Mesenchymal stem cell (in vitro differentiated cells and primary cell): ENCODE measurements around the gene PRSS33.

Experiments used
- DNase-seq: peaks from one replicate; pipeline ENCODE4 v3.0.0-alpha.2; 2013
- H2AFZ ChIP-seq: one replicate; pipeline ENCODE4 v1.6.1; 2013; ENCODE audit warnings: low read depth, mild to moderate bottlenecking, control low read depth, inconsistent platforms, low read length, moderate library complexity
- H2AK5ac ChIP-seq: 2 replicates; pipeline ENCODE4 v1.6.1; 2013; ENCODE audit warnings: low read length, moderate library complexity, mild to moderate bottlenecking, inconsistent platforms; ENCODE audit not compliant: severe bottlenecking
- H2BK120ac ChIP-seq: one replicate; pipeline ENCODE4 v1.6.1; 2013; ENCODE audit warnings: low read depth, mild to moderate bottlenecking, inconsistent platforms, low read length, moderate library complexity
- H2BK12ac ChIP-seq, 2 experiments: one replicate each; pipeline ENCODE4 v1.6.1; 2013; ENCODE audit warnings: inconsistent platforms in 2 of 2, low read length in 2 of 2, mild to moderate bottlenecking in 2 of 2, moderate library complexity in 2 of 2, control low read depth in 1 of 2
- H2BK15ac ChIP-seq: one replicate; pipeline ENCODE4 v1.6.1; 2013; ENCODE audit warnings: mild to moderate bottlenecking, low read depth, inconsistent platforms; ENCODE audit not compliant: poor library complexity, severe bottlenecking
- H2BK5ac ChIP-seq: 2 replicates; pipeline ENCODE4 v1.6.1; 2013; ENCODE audit warnings: low read depth, mild to moderate bottlenecking, low read length, control low read depth, inconsistent platforms; ENCODE audit not compliant: poor library complexity, severe bottlenecking
- H3K14ac ChIP-seq, 2 experiments: one replicate each; pipeline ENCODE4 v1.6.1; 2013; ENCODE audit warnings: inconsistent platforms in 2 of 2, low read length in 2 of 2, control low read depth in 1 of 2, mild to moderate bottlenecking in 1 of 2, moderate library complexity in 1 of 2
- H3K18ac ChIP-seq, 2 experiments: one replicate each; pipeline ENCODE4 v1.6.1; 2013; ENCODE audit warnings: inconsistent platforms in 2 of 2, low read length in 2 of 2, control low read depth in 1 of 2, low read depth in 1 of 2, mild to moderate bottlenecking in 1 of 2
- H3K23ac ChIP-seq, 2 experiments: one replicate each; pipeline ENCODE4 v1.6.1; 2013; ENCODE audit warnings: inconsistent platforms in 2 of 2, low read length in 2 of 2, mild to moderate bottlenecking in 2 of 2, moderate library complexity in 2 of 2, control low read depth in 1 of 2
- H3K27ac ChIP-seq: 2 replicates; pipeline ENCODE4 v1.5.1; 2013; ENCODE audit warnings: mild to moderate bottlenecking, moderate library complexity, low read length, control low read depth, inconsistent platforms; ENCODE audit not compliant: poor library complexity, severe bottlenecking
- H3K27me3 ChIP-seq, 2 experiments: 2 replicates each; pipeline versions ENCODE4 v1.6.1 to v1.7.0; 2013; ENCODE audit warnings: low read length in 2 of 2, mild to moderate bottlenecking in 2 of 2, moderate library complexity in 2 of 2, control low read depth in 1 of 2, inconsistent platforms in 1 of 2; ENCODE audit not compliant: control insufficient read depth in 1 of 2, insufficient read depth in 1 of 2
- H3K36me3 ChIP-seq, 2 experiments: 2 replicates each; pipeline versions ENCODE4 v1.6.1 to v1.7.0; 2013; ENCODE audit warnings: low read length in 2 of 2, control low read depth in 1 of 2, inconsistent platforms in 1 of 2, low read depth in 1 of 2, mild to moderate bottlenecking in 1 of 2; ENCODE audit not compliant: insufficient read depth in 2 of 2, control insufficient read depth in 1 of 2
- H3K4ac ChIP-seq, 2 experiments: one replicate each; pipeline ENCODE4 v1.6.1; 2013; ENCODE audit warnings: inconsistent platforms in 2 of 2, low read length in 2 of 2, mild to moderate bottlenecking in 2 of 2, moderate library complexity in 2 of 2, control low read depth in 1 of 2, low read depth in 1 of 2
- H3K4me1 ChIP-seq: 2 replicates; pipeline ENCODE4 v1.6.1; 2013; ENCODE audit warnings: low read depth, low read length, control low read depth; ENCODE audit not compliant: control insufficient read depth, insufficient read depth
- H3K4me2 ChIP-seq: 2 replicates; pipeline ENCODE4 v1.6.1; 2013; ENCODE audit warnings: low read length, mild to moderate bottlenecking, inconsistent platforms; ENCODE audit not compliant: poor library complexity, severe bottlenecking
- H3K4me3 ChIP-seq, 2 experiments: 2 replicates each; pipeline versions ENCODE4 v1.5.1 to v1.7.0; 2013; ENCODE audit warnings: low read length in 2 of 2, mild to moderate bottlenecking in 2 of 2, control low read depth in 1 of 2, low read depth in 1 of 2; ENCODE audit not compliant: insufficient read depth in 1 of 2
- H3K79me1 ChIP-seq: replicated peaks from 2 replicates; pipeline ENCODE4 v1.6.1; 2013; ENCODE audit warnings: mild to moderate bottlenecking, control low read depth, low read length, inconsistent platforms; ENCODE audit not compliant: poor library complexity, severe bottlenecking
- H3K9ac ChIP-seq: 2 replicates; pipeline ENCODE4 v1.7.0; 2013; ENCODE audit warnings: mild to moderate bottlenecking, low read length, moderate library complexity
- H3K9me3 ChIP-seq: 2 replicates; pipeline ENCODE4 v1.7.0; 2013; ENCODE audit warnings: mild to moderate bottlenecking, low read length; ENCODE audit not compliant: control insufficient read depth
- H4K8ac ChIP-seq: one replicate; pipeline ENCODE4 v1.6.1; 2013; ENCODE audit warnings: inconsistent platforms, mild to moderate bottlenecking, low read length, moderate library complexity
- H4K91ac ChIP-seq: one replicate; pipeline ENCODE4 v1.6.1; 2013; ENCODE audit warnings: mild to moderate bottlenecking, low read length, inconsistent platforms
- WGBS: methylation state at CpG from one replicate; pipeline ENCODE4 v1.1.7; 2013; ENCODE audit warnings: mixed read lengths; 5-methylcytosine and 5-hydroxymethylcytosine counted together

The PRSS33 gene

GRCh38 chr16:2820836-2821486 lies 33.6 kb upstream of the PRSS33 start:
- H4K91ac ChIP-seq, result no peak overlapping the region
- no peak overlapping the region for H2BK12ac ChIP-seq
- H3K36me3 ChIP-seq, result peaks cover 0 to 2% of the 10 kb centered on the region in 2 experiments
- DNase-seq, result no peak
- no peak overlapping the region for H2AFZ ChIP-seq
- H2AK5ac ChIP-seq, result no peak overlapping the region
- WGBS, result 87% methylated on average over 12 of the region's 14 CpGs
- H3K9me3 ChIP-seq, result no peaks in the 10 kb centered on the region
- H2BK5ac ChIP-seq, result no peak overlapping the region
- no peak overlapping the region for H2BK120ac ChIP-seq
- no peak overlapping the region for H3K4ac ChIP-seq
- no peak overlapping the region for H3K9ac ChIP-seq
- no peaks in the 10 kb centered on the region for H3K79me1 ChIP-seq
- H3K27me3 ChIP-seq, result peaks cover 22 to 84% of the 10 kb centered on the region in 2 experiments
- H3K18ac ChIP-seq, result no peak overlapping the region
- H2BK15ac ChIP-seq, result no peak overlapping the region
- H3K14ac ChIP-seq, result no peak overlapping the region
- no peak overlapping the region for H3K4me2 ChIP-seq
- H3K23ac ChIP-seq, result no peak overlapping the region
- no peak overlapping the region for H3K27ac ChIP-seq
- H3K4me1 ChIP-seq, result no peaks in the 10 kb centered on the region
- H3K4me3 ChIP-seq, result no peak overlapping the region
- no peak overlapping the region for H4K8ac ChIP-seq

GRCh38 chr16:2819939-2820835 lies 32.8 kb upstream of the PRSS33 start:
- Histone ChIP-seq H3K14ac (no peak overlapping the region), H3K4me1 (no peaks in the 10 kb centered on the region), H2BK12ac (no peak overlapping the region), H2AK5ac (no peak overlapping the region), H3K23ac (no peak overlapping the region), H3K9me3 (no peaks in the 10 kb centered on the region), H2BK5ac (no peak overlapping the region), H2BK120ac (no peak overlapping the region), H4K91ac (no peak overlapping the region), H3K79me1 (no peaks in the 10 kb centered on the region), H2BK15ac (no peak overlapping the region), H3K18ac (no peak overlapping the region), H3K27me3 (peaks cover 26 to 85% of the 10 kb centered on the region in 2 experiments), H3K4ac (no peak overlapping the region), H3K9ac (no peak overlapping the region), H3K4me3 (no peak overlapping the region), H3K4me2 (no peak overlapping the region), H3K27ac (no peak overlapping the region), H3K36me3 (peaks cover 0 to 2% of the 10 kb centered on the region in 2 experiments), H2AFZ (no peak overlapping the region), H4K8ac (no peak overlapping the region)
- 75% methylated on average over 16 of the region's 17 CpGs for WGBS
- no peak for DNase-seq

- no peak overlapping the region for H3K23ac ChIP-seq
- no peaks in the 10 kb centered on the region for H3K4me1 ChIP-seq
- no peak overlapping the region for H3K14ac ChIP-seq
- H2BK15ac ChIP-seq, result no peak overlapping the region
- no peak for DNase-seq
- H2AK5ac ChIP-seq, result no peak overlapping the region
- H2BK120ac ChIP-seq, result no peak overlapping the region
- peaks cover 32 to 82% of the 10 kb centered on the region in 2 experiments for H3K27me3 ChIP-seq
- H3K9me3 ChIP-seq, result no peaks in the 10 kb centered on the region
- no peaks in the 10 kb centered on the region for H3K79me1 ChIP-seq
- WGBS, result 82% methylated on average over 15 of the region's 18 CpGs
- H3K4me2 ChIP-seq, result no peak overlapping the region
- no peak overlapping the region for H3K4me3 ChIP-seq
- no peak overlapping the region for H3K4ac ChIP-seq
- no peak overlapping the region for H2BK5ac ChIP-seq
- H3K27ac ChIP-seq, result no peak overlapping the region
- no peak overlapping the region for H4K8ac ChIP-seq
- H2AFZ ChIP-seq, result no peak overlapping the region
- H3K36me3 ChIP-seq, result peaks cover 0 to 2% of the 10 kb centered on the region in 2 experiments
- no peak overlapping the region for H3K9ac ChIP-seq
- no peak overlapping the region for H4K91ac ChIP-seq
- no peak overlapping the region for H3K18ac ChIP-seq
- peak overlapping the region in 1 of 2 experiments; percentile 11 for H2BK12ac ChIP-seq
These were observed 32.0 kb upstream of the PRSS33 start for GRCh38 chr16:2819179-2819938.
